Endothelial cell of umbilical vein (primary cell): ENCODE data around the gene EIF2B1.

ENCODE experiments used
- CTCF ChIP-seq, 2 donors: IDR thresholded peaks; 1 replicate in 1 of 2; 2 replicates in 1 of 2; pipeline ENCODE4 v1.5.1; 2011; ENCODE audit warnings: low read length in 2 of 2, mild to moderate bottlenecking in 2 of 2, moderate library complexity in 2 of 2, control low read depth in 1 of 2, inconsistent platforms in 1 of 2, low read depth in 1 of 2; ENCODE audit not compliant: insufficient read depth in 1 of 2; ENCODE audit errors: extremely low read depth in 1 of 2
- EZH2 ChIP-seq: IDR thresholded peaks from 2 replicates; pipeline ENCODE4 v1.6.1; 2012; ENCODE audit warnings: borderline replicate concordance, low read depth, mild to moderate bottlenecking, moderate library complexity, low read length, inconsistent platforms; ENCODE audit not compliant: severe bottlenecking
- MAX ChIP-seq: IDR thresholded peaks from 2 replicates; pipeline ENCODE4 v1.6.1; 2011; ENCODE audit not compliant: insufficient read depth, insufficient read length
- MYC ChIP-seq: IDR thresholded peaks from one replicate; pipeline ENCODE4 v1.6.1; 2011; ENCODE audit warnings: mild to moderate bottlenecking, low read depth, low read length
- POLR2A ChIP-seq: IDR thresholded peaks from 2 replicates; pipeline ENCODE4 v1.6.1; 2012; ENCODE audit warnings: low read depth, mild to moderate bottlenecking, control low read depth, low read length
- POLR2AphosphoS5 ChIP-seq: IDR thresholded peaks from 2 replicates; pipeline ENCODE4 v1.6.1; 2012; ENCODE audit warnings: low read depth, mild to moderate bottlenecking, control low read depth, low read length, moderate library complexity; ENCODE audit not compliant: insufficient read depth

GRCh38 chr12:123608182-123608581, 25.3 kb downstream of the EIF2B1 start:
- no peak for TF ChIP-seq CTCF (IDR thresholded peaks at IDR 0.05; ENCODE audit: extremely low read depth in 1 of 2, insufficient read depth in 1 of 2, low read depth in 1 of 2, low read length in 2 of 2)
- TF ChIP-seq POLR2A = no peak
- TF ChIP-seq MAX = no peak
- TF ChIP-seq POLR2AphosphoS5 = no peak
- no peak for TF ChIP-seq EZH2
- TF ChIP-seq MYC = no peak
